Immature natural killer cell (primary cell): ENCODE results near the gene MYL11. TPM values are rescaled to one million over a fixed set of nuclear protein-coding genes. Genes with fewer than 3 reads are reported as not detected.

Source experiments
- DNase-seq, 3 donors: peaks; one replicate each; pipeline ENCODE4 v3.0.0; 2022; ENCODE audit warnings: mixed read lengths in 1 of 3
- H3K27ac Mint-ChIP-seq, 6 donors: one replicate each; pipeline ENCODE4 v1.8.0; 2020; ENCODE audit warnings: mixed read lengths in 6 of 6, mild to moderate bottlenecking in 5 of 6, inconsistent platforms in 4 of 6, moderate library complexity in 3 of 6
- H3K27me3 Mint-ChIP-seq, 3 donors: one replicate each; pipeline ENCODE4 v1.8.0; 2020 to 2021; ENCODE audit warnings: low read depth in 3 of 3, mild to moderate bottlenecking in 3 of 3, mixed read lengths in 3 of 3, moderate library complexity in 3 of 3, inconsistent platforms in 1 of 3
- H3K36me3 Mint-ChIP-seq, 3 donors: one replicate each; pipeline ENCODE4 v1.8.0; 2020; ENCODE audit warnings: mixed read lengths in 3 of 3, inconsistent platforms in 2 of 3, mild to moderate bottlenecking in 2 of 3
- H3K4me1 Mint-ChIP-seq, 2 donors: one replicate each; pipeline ENCODE4 v1.8.0; 2020; ENCODE audit warnings: inconsistent platforms in 2 of 2, mild to moderate bottlenecking in 2 of 2, mixed read lengths in 2 of 2, moderate library complexity in 1 of 2
- H3K4me3 Mint-ChIP-seq, 5 donors: one replicate each; pipeline ENCODE4 v1.8.0; 2020; ENCODE audit warnings: mild to moderate bottlenecking in 5 of 5, mixed read lengths in 5 of 5, inconsistent platforms in 3 of 5, moderate library complexity in 3 of 5
- H3K9me3 Mint-ChIP-seq, 6 donors: one replicate each; pipeline ENCODE4 v1.8.0; 2020; ENCODE audit warnings: mild to moderate bottlenecking in 6 of 6, mixed read lengths in 6 of 6, inconsistent platforms in 4 of 6, moderate library complexity in 3 of 6
- polyA plus RNA-seq, 3 donors: library from polyadenylated mRNA; unstranded; fragments of 300-500 nt; fragmentation: Illumina TruSeq; gene quantifications; one replicate each; pipeline ENCODE4 v1.2.3, GENCODE V29; 2021

MYL11 gene
- polyA plus RNA-seq, 3 donors from 2014 or later: 10.9 to 22.2 (median 18.7) TPM

DNA sequence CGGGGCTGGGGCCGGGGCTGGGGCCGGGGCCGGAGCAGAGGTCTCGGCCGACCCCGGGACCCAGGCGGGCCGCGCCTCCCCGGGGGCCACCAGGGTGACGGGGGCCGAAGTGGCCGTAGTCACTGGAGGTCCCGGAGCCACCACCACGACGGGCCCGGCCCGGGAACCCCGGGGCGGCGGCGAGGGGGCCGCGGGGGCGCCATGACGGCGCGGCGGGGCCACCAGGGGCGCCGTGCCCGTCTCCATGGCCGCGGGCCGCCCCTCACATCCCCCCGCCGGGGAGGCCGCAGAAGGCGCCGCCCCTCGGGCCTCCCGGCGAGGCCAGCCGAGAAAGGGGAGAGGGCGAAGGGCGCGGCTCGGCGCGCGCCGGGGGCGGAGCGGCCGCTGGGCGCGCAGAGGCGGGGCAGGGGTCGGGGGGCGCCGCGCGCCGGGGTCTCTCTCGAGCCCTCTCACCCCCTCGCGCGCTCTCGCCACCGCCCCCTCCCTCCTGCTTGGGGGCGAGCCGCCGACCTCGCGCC lies 4.6 kb upstream of the MYL11 start:
- H3K9me3 Mint-ChIP-seq: no peaks in the 10 kb centered on the region
- H3K36me3 Mint-ChIP-seq: peaks cover 0 to 9% (median 0%) of the 10 kb centered on the region in 3 donors
- peaks cover 3 to 10% (median 4%) of the 10 kb centered on the region in 3 donors for H3K27me3 Mint-ChIP-seq
- peak overlapping the region in 3 of 6 donors; percentile 76 to 91 (median 90) for H3K27ac Mint-ChIP-seq
- H3K4me3 Mint-ChIP-seq: peak overlapping the region; percentile 82 to 91 (median 84)
- no peak for DNase-seq
- peaks cover 48 to 54% of the 10 kb centered on the region in 2 donors for H3K4me1 Mint-ChIP-seq

DNA sequence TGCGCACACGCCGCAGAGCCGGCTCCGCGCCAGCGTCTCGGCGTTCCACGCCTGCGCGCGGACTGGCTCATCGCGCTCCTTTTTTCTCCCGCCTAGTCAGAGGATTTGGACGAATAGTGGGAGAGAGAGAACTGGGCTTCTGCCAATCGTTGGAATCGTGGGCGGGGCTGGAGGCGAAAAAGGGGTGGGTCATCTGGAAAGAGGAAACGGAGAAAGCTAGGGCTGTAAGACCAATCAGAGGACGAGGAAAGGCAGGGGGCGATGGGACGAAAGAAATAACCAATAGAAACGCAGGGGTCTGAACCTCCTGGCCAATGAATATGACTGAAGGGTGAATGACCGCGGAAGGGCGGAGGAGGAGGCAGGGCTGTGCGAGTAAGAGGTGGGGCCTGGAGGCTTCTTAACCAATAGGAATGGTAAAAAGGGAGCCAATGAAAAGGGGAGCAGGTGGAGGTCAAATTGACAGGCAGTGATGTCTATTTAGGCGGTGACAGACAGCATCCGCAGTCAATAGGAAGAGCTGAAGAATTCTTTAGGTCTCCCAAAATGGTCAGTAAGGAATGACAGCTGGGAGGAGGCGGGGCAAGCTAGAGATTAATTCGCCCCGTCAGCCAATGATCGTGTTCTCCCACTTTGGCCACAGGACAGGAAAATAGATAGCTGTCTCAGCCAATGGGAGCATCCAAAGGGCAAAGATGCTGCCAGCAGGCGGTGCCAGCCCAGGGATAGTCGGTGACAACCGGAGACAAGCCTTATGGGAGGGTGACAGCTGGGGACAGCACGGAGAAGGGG lies 4.0 kb upstream of the MYL11 start, which contains the start of gene TBC1D10B:
Gene TBC1D10B (minus strand): TSS at position 39 of the 792 bp plus-strand sequence. CDS start 311 bp downstream, outside the sequence.
- H3K4me3 Mint-ChIP-seq: peak within 1 kb of the TSS; percentile 88 to 91 (median 89)
- peak within 1 kb of the TSS; percentile 76 to 95 (median 92) for H3K27ac Mint-ChIP-seq
- DNase-seq: peak; percentile 100
- H3K4me1 Mint-ChIP-seq: peaks cover 46 to 50% of the 10 kb centered on the region in 2 donors
- peaks cover 0 to 6% (median 0%) of the 10 kb centered on the region in 3 donors for H3K36me3 Mint-ChIP-seq
- no peaks in the 10 kb centered on the region for H3K9me3 Mint-ChIP-seq
- peaks cover 3 to 9% (median 4%) of the 10 kb centered on the region in 3 donors for H3K27me3 Mint-ChIP-seq

DNA sequence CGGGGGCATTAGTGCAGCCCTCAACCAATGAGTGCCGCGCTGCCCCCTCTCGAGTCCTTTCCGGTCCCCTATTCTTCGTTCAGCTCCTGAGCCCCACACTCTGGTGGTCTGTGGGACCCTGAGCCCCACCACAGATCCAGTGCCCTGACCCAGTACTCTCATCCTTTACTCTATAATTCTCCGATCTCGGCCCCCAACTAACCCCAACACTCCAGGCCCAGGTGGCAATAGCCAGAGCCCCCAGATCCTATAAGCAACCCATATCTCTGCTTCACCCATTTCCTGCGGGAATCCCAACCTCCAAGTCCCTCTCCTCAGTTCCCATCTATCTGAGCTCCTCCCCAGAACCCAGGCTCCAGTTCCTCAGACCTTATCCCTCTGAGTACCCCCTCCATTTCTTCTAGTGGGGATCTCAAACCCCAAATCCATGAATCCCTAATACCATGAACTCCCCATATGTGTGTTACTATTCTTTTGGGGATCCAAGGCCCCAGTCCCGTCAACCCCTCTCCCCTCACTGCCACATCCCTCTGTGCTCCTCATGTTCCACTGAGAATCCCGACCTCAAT lies 3.3 kb upstream of the MYL11 start:
- H3K27me3 Mint-ChIP-seq: peaks cover 3 to 9% (median 4%) of the 10 kb centered on the region in 3 donors
- peaks cover 0 to 3% (median 0%) of the 10 kb centered on the region in 3 donors for H3K36me3 Mint-ChIP-seq
- no peak for DNase-seq
- H3K4me3 Mint-ChIP-seq: peak overlapping the region; percentile 80 to 91 (median 82)
- no peaks in the 10 kb centered on the region for H3K9me3 Mint-ChIP-seq
- peak overlapping the region; percentile 76 to 95 (median 92) for H3K27ac Mint-ChIP-seq
- peaks cover 44 to 45% of the 10 kb centered on the region in 2 donors for H3K4me1 Mint-ChIP-seq

DNA sequence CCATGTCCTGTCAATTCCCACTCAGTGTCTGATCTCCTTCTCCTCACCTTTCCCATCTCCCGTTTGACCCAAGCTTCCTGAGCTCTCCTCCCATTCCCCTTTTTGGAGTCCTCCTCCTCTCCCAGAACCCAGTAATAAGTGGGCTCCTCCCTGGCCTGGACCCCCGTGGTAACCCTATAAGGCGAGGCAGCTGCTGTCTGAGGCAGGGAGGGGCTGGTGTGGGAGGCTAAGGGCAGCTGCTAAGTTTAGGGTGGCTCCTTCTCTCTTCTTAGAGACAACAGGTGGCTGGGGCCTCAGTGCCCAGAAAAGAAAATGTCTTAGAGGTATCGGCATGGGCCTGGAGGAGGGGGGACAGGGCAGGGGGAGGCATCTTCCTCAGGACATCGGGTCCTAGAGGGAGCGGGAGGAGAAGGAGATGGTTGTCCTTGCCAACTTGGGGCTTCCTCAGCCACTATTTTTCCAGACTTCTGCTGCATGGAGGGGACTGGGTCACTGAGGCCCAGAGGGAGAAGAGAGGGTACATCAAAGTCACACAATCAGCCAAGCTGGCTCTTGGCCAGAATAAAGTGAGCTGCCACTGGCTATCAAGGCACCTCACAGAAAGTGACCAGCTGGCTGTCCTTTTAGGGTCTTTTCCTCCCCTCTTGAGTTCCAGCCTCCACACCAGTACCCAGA lies 2.4 kb upstream of the MYL11 start:
- H3K27me3 Mint-ChIP-seq: peaks cover 3 to 9% (median 5%) of the 10 kb centered on the region in 3 donors
- no peaks in the 10 kb centered on the region for H3K9me3 Mint-ChIP-seq
- no peak for DNase-seq
- H3K4me3 Mint-ChIP-seq: peak overlapping the region in 4 of 5 donors; percentile 82 to 91 (median 83)
- peak overlapping the region; percentile 79 to 95 (median 92) for H3K27ac Mint-ChIP-seq
- peaks cover 39% of the 10 kb centered on the region in 2 donors for H3K4me1 Mint-ChIP-seq
- no peaks in the 10 kb centered on the region for H3K36me3 Mint-ChIP-seq

DNA sequence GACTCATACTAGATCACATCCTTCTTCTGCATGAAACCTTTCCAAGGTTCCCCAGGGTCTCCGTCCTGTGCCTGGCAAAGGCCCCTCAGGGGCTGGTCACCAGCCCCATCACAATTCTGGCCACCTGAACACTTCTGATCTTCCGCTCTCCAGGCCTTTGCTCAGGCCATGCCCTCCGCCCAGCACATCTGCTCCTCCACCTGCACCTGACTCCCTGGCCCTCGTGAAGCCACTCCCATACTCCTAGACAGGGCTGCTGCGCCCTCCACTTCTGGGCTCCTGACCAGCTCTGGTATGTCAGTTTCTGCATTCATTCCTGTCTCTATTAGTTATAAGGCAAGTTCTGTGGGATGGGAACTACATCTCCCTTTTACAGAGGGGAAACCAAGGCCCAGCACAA lies 1.9 kb upstream of the MYL11 start:
- H3K4me3 Mint-ChIP-seq: peak overlapping the region in 4 of 5 donors; percentile 4 to 59 (median 25)
- H3K27ac Mint-ChIP-seq: peak overlapping the region in 3 of 6 donors; percentile 41 to 79 (median 76)
- H3K4me1 Mint-ChIP-seq: peaks cover 39% of the 10 kb centered on the region in 2 donors
- H3K36me3 Mint-ChIP-seq: no peaks in the 10 kb centered on the region
- peaks cover 5 to 10% (median 9%) of the 10 kb centered on the region in 3 donors for H3K27me3 Mint-ChIP-seq
- H3K9me3 Mint-ChIP-seq: no peaks in the 10 kb centered on the region
- DNase-seq: no peak

DNA sequence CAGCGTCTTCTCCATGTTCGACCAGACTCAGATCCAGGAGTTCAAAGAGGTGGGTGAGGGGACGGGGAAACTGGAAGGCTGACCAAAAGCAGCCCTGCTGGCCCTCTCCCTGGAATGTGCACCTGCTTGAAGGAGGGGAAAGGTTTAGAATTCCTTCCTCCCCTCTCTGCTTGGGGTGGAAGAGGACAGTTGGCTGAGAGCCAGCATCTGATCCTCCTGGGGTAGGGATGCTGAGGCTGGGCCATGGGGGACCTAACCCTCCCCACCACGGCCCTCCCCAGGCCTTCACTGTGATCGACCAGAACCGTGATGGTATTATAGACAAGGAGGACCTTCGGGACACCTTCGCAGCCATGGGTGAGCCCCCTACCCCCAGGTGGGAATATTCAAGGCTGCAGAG lies 1.3 kb downstream of the MYL11 start:
- Mint-ChIP-seq H3K9me3 (no peaks in the 10 kb centered on the region), H3K36me3 (peaks cover 3 to 4% (median 4%) of the 10 kb centered on the region in 3 donors), H3K27ac (peak overlapping the region; percentile 3 to 99 (median 61)), H3K27me3 (peaks cover 9 to 16% (median 10%) of the 10 kb centered on the region in 3 donors), H3K4me1 (peaks cover 50 to 51% of the 10 kb centered on the region in 2 donors), H3K4me3 (peak overlapping the region in 1 of 5 donors; percentile 42)
- no peak for DNase-seq

DNA sequence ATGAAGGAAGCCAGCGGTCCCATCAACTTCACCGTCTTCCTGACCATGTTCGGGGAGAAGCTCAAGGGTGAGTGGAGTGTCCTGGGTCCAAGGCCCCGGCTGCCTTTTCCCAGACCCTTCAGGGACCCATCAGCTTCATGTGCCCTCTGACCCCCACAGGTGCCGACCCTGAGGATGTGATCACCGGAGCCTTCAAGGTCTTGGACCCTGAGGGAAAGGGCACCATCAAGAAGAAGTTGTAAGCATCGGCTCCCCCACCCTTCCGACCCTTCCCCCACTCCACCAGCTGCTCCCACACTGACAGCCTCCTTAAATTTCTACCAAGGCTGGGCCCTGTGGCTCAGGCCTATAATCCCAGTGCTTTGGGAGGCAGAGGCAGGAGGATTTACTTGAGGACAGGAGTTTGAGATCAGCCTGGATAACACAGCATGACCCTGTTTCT lies 1.9 kb downstream of the MYL11 start:
- Mint-ChIP-seq H3K27me3 (peaks cover 10 to 16% (median 10%) of the 10 kb centered on the region in 3 donors), H3K36me3 (peaks cover 3 to 4% (median 4%) of the 10 kb centered on the region in 3 donors), H3K9me3 (no peaks in the 10 kb centered on the region), H3K4me3 (peak overlapping the region in 2 of 5 donors; percentile 24 to 93), H3K27ac (peak overlapping the region in 5 of 6 donors; percentile 53 to 100 (median 99)), H3K4me1 (peaks cover 50 to 51% of the 10 kb centered on the region in 2 donors)
- DNase-seq: no peak

DNA sequence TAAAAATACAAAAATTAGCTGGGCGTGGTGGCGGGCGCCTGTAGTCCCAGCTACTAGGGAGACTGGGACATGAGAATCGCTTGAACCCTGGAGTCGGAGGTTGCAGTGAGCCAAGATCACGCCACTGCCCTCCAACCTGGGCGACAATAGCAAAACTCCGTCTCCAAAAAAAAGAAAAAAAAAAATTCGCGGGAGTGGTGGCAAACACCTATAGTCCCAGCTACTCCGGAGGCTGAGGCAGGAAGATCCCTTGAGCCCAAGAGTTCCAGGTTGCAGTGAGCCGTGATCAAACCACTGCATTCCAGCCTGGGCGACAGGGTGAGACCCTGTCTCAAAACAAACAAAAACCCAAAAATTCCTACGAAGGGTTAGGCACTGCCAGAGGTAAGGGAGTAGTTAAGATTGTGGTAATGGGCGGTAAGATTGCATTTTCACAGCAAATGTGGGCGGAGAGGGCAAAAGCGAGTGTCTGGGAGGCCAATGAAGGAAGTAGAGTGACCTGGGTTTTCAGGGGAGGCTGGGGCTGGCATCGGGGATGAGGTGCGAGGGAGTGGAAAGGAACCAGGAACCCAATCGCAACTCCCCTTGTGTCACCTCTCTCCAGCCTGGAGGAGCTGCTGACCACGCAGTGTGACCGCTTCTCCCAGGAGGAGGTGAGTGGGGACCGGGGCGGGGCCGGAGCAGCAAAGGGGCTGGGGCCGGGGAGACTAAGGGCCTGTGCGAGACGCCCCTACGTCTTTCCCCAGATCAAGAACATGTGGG lies 2.6 kb downstream of the MYL11 start:
- no peak for DNase-seq
- Mint-ChIP-seq H3K27ac (peak overlapping the region; percentile 99 to 100 (median 99)), H3K9me3 (no peaks in the 10 kb centered on the region), H3K27me3 (peaks cover 10 to 16% (median 14%) of the 10 kb centered on the region in 3 donors), H3K36me3 (peaks cover 3 to 4% (median 4%) of the 10 kb centered on the region in 3 donors), H3K4me3 (peak overlapping the region; percentile 93 to 95 (median 93)), H3K4me1 (peaks cover 50 to 52% of the 10 kb centered on the region in 2 donors)

DNA sequence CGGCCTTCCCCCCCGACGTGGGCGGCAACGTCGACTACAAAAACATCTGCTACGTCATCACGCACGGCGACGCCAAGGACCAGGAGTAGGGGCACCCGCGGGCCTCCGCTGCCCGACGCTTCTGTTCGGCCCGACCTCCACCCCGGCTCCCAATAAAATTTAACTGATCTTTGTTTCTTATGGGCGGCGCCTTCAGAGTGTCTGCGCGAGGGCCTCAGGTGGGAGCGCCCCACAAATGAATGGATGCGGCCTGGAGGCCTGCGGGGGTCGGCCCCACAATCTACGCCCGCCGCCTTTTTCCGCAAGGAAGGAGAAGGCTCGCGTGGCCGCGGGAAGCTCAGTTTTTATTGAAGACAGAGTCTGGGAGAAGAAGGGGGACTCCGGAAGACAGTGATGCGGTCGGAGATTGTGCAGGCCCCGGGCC lies 3.2 kb downstream of the MYL11 start:
- Mint-ChIP-seq H3K4me1 (peaks cover 54 to 58% of the 10 kb centered on the region in 2 donors), H3K27ac (peak overlapping the region; percentile 99 to 100 (median 99)), H3K9me3 (no peaks in the 10 kb centered on the region), H3K36me3 (peaks cover 3 to 4% (median 4%) of the 10 kb centered on the region in 3 donors), H3K27me3 (peaks cover 10 to 21% (median 18%) of the 10 kb centered on the region in 3 donors), H3K4me3 (peak overlapping the region; percentile 93 to 95 (median 93))
- peak; percentile 85 to 91 (median 90) for DNase-seq

DNA sequence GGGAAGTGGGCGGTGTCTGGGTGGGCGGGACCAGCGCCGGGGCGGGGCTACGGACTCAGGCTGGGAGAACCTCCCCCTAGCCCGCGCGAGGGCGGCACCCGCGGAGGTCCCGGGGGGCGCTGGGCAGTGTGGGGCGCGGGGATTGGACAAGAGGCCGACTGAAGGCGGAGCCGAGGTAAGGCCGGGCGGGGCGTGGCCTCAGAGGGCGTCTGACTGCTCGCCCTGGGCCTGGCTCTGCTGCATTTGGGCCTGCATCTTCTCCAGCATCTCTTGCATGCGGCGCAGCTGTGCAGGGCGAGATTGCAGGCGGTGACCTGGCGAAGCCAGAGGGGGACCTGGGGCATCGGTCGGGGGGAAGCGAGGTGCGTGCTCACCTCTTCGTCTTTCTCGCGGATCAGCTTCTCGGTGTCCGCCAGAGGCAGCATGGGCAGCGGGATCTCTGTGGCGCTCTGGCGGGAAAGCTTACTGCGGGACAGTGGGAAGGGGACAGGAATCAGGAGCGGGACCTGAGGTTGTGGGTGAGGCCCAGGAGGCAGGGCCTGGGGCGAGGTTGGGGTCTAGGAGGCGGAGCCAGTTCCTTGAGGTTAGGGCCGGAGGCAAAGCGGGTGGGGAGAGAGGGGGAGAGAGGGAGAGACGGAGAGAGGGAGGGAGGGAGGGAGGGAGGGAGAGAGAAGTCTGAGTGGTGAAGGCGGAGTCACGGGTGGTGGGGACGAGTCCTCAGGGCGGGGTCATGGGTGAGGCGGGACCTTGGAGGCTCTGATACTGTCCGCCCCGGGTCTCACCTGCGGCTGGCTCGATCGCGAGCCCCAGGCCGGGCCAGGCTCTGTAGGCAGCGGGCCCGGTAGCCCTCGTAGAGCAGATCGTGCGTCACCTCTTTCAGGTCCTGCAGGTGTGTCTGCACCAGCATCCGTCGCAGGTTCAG lies 3.9 kb downstream of the MYL11 start:
- Mint-ChIP-seq H3K4me1 (peaks cover 61 to 62% of the 10 kb centered on the region in 2 donors), H3K27ac (peak overlapping the region; percentile 99 to 100 (median 99))

DNA sequence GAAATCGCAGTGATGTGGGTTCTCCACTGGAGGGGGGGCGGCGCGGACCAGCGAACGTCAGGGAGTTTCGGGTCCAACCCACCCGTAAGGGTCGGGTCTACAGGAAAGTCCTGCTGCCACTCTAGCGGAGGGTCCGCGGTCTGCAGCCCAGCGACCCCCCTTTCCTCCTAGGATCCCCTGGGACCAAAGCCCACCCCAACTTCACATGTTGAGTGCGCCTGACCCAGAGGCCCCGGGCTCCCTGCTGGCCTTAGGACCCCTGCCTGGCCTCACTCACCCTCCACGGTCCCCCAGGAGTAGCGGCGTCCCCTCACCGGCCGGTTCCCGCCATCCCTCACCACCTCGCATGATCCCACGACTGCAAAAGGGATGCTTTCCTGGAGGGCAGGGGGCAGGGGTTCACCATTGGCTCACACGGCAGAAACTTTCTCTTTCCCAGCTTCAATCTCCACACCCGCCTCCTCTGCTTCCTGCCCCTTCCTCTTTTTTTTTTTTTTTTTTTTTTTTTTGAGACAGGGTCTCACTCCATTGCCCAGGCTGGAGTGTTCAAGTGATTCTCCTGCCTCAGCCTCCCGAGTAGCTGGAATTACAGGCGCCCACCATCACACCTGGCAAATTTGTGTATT lies 4.7 kb downstream of the MYL11 start:
- Mint-ChIP-seq H3K27ac (peak overlapping the region; percentile 99 to 100 (median 99)), H3K4me1 (peaks cover 65 to 67% of the 10 kb centered on the region in 2 donors)

More for the DNA sequence above, 3.9 kb downstream of the MYL11 start:
- Mint-ChIP-seq H3K9me3 (no peaks in the 10 kb centered on the region), H3K4me3 (peak overlapping the region; percentile 93 to 95 (median 93)), H3K36me3 (peaks cover 3 to 4% (median 4%) of the 10 kb centered on the region in 3 donors), H3K27me3 (peaks cover 10 to 22% (median 21%) of the 10 kb centered on the region in 3 donors)
- DNase-seq: peak; percentile 99

More for the DNA sequence above, 4.7 kb downstream of the MYL11 start:
- H3K9me3 Mint-ChIP-seq: no peaks in the 10 kb centered on the region
- peaks cover 10 to 22% (median 21%) of the 10 kb centered on the region in 3 donors for H3K27me3 Mint-ChIP-seq
- H3K4me3 Mint-ChIP-seq: peak overlapping the region; percentile 93 to 95 (median 93)
- no peak for DNase-seq
- peaks cover 3 to 4% (median 4%) of the 10 kb centered on the region in 3 donors for H3K36me3 Mint-ChIP-seq
